NOMO-1 treated with dmso at 0.1 percent for 144 hours (cell line): ENCODE data around the gene OR51A7.
"Not testable (repeated sequence)": the region's sequence is repeated elsewhere in the genome, so short reads cannot be mapped to it uniquely, and the experiment has no call there.

Experiments used
- DNase-seq: peaks from one replicate; lab custom pipeline; 2025; ENCODE audit not compliant: unreplicated experiment; lab: John Stamatoyannopoulos, UW

The OR51A7 gene

GRCh38 chr11:4903484-4903883, at the start of gene OR51A7:
Gene OR51A7, plus strand, starts transcription at chr11:4903783. Its CDS starts 3,587 bp downstream, at chr11:4907370.
- no peak for DNase-seq

DNA sequence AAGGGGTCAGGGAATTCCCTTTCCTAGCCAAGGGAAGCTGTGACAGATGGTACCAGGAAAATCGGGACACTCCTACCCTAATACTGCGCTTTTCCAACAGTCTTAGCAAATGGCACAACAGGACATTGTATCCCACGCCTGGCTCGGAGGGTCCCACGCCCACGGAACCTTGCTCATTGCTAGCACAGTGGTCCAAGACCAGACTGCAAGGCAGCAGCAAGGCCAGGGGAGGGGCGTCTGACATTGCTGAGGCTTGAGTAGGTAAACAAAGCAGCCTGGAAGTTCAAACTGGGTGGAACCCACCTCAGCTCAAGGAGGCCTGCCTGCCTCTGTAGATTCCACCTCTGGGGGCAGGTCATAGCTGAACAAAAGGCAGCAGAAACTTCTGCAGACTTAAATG, 49.3 kb upstream of the OR51A7 start:
- DNase-seq, result not testable (repeated sequence)

GRCh38 chr11:4862447-4863236, 40.9 kb upstream of the OR51A7 start:
- no peak for DNase-seq

DNA sequence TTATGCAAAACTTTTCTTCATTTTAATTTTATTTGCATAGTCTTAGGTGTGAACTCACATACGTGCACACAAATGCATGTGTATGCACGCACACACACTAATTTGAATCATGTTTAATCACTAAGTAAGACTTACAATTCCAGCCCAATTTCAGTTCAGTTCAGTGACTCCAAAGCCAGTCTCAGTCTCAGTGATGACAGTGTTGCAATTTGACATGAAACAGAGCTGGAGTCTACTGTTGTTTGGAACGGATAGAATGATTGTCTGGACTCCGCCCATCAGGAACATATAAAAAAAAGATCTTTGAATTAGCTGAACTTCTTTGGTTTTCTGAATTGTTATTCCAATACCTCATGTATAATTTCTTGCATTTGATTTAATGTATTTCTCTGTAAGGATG, 39.7 kb upstream of the OR51A7 start:
- DNase-seq, result no peak

GRCh38 chr11:4865855-4866254, 37.7 kb upstream of the OR51A7 start:
- DNase-seq, result no peak

DNA sequence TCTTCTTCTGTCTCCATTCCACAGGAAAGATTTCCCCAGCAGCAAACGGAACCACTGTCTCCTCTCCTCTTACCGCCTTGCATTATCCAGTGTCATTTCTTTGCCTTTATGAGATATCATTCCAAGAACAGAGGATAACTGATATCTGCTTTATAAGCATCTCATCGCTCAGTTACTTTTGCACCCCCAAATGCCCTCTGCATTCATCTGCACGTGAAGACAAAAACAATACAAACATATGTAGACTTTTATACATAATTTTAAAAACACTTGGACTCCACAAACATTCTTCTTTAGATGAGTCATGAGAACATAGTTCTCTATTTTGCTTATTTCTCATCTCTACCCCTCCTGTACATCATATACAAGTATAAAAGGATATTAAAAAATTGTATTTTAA, 22.4 kb upstream of the OR51A7 start:
- DNase-seq, result no peak

DNA sequence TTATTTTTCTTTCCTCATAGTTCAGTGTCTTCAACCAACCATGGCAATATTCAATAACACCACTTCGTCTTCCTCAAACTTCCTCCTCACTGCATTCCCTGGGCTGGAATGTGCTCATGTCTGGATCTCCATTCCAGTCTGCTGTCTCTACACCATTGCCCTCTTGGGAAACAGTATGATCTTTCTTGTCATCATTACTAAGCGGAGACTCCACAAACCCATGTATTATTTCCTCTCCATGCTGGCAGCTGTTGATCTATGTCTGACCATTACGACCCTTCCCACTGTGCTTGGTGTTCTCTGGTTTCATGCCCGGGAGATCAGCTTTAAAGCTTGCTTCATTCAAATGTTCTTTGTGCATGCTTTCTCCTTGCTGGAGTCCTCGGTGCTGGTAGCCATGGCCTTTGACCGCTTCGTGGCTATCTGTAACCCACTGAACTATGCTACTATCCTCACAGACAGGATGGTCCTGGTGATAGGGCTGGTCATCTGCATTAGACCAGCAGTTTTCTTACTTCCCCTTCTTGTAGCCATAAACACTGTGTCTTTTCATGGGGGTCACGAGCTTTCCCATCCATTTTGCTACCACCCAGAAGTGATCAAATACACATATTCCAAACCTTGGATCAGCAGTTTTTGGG, 21.6 kb upstream of the OR51A7 start, which contains the start of gene OR51T1:
Gene OR51T1 (plus strand): TSS at position 41 of the 641 bp plus-strand sequence. CDS start 0 bp downstream, at position 41.
- DNase-seq, result no peak

GRCh38 chr11:4882543-4882942, 21.0 kb upstream of the OR51A7 start:
- DNase-seq, result no peak

- DNase-seq, result no peak
These were observed 19.2 kb upstream of the OR51A7 start for GRCh38 chr11:4884361-4884760.

DNA sequence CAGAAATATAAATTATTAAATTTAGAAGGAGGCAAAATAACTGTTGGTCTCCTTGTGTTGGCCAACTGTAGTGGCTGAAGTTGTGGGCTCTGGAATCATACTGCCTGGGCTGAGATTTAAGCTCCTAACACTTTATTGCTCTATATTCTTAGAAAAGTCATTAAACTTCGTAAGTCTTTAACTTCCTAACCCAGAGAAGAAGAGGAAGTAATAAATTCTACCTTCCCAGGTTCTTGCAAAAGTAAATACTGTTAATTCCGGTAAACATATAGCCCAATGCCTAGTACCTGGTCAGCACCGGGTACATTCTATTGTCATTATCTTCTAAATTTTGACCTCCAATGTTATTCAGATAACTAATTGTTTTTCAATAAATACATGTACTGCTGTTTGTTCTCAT, 17.4 kb upstream of the OR51A7 start:
- no peak for DNase-seq

DNA sequence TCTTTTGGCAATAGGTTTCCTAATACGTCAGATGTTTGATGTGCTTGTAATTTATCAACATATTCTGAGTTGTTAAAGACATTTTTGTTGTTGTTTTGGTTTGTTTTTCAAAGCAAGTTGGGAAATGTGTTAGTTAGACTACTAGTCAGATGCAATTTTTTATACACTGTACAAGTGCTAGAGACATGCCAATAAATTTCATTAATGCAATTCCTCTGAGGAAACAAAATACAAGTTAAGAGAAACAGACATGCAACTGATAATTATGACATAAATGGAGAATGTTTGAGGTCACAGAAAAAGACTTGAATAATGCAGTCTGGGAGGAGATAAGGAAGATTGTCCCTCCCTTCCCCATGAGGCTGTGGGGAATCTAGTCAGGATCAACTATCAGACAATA, 16.0 kb upstream of the OR51A7 start:
- DNase-seq, result no peak

DNA sequence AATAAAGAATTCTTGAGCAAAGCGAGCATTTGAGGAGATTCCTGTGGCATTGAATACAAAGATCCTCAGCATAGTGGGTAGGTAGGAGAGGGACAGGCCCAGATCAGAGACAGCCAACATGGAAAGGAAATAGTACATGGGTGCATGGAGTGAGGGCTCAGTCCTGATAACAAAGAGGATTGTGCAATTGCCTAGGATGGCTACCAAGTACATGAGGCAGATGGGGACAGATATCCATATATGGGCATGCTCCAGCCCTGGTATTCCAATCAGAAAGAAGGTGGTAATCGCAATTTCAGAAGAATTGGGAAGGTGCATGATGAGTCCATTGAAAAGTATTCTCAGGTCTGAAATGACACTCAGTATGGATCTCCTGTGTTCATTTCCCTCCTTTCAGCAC, 13.3 kb upstream of the OR51A7 start:
- no peak for DNase-seq

GRCh38 chr11:4891996-4892640, 11.5 kb upstream of the OR51A7 start:
- no peak for DNase-seq

DNA sequence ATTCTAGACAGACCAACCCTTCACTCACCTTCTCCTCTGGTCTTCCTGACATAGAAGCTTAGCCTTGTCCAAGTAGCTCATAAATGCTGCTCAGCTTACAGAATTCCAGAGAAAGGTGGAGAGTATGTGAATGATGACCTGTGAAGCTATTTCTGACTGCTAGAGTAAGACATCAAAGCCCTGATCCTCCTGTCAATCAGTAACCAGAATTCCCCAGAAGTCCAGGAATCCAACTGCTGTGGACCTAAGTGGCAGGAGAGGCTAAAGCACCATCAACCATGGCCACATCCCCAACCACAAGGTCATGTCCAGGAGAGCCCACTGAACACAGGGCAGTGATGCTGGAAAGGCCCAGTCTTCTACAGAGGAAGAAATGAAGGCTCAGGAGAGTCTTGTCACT, 13.0 kb downstream of the OR51A7 start:
- no peak for DNase-seq

DNA sequence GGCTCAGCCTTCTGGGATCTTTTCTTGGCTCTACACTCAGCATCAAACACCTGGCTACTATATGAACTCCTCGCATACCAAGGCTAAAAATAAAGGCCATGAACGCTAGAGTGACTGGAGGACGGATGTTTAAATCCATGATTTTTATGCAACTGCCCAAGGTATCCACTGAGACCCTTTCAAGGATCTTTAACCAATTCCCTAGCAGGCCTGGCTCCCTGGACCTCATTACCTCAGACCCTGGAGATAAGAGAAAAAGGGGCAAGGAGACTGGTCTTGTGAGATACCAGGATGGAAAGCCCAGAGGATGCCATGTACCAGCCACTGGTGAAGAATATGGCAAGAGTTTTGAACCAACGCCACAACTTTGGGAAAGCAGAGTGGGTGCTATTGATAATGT, 15.7 kb downstream of the OR51A7 start, which contains the start of gene OR51G2:
Gene OR51G2 (minus strand): TSS at position 101 of the 400 bp plus-strand sequence. CDS start 3,687 bp downstream, outside the sequence.
- no peak for DNase-seq

GRCh38 chr11:4921796-4922195, 18.2 kb downstream of the OR51A7 start:
- no peak for DNase-seq

- DNase-seq, result no peak
These were observed 18.7 kb downstream of the OR51A7 start for GRCh38 chr11:4922304-4922703.

- no peak for DNase-seq
These were observed 20.7 kb downstream of the OR51A7 start, which contains the start of gene OR51G1 for GRCh38 chr11:4924239-4924638. Gene OR51G1, minus strand, starts transcription at chr11:4924339. Its CDS starts 0 bp downstream, at chr11:4924339.

DNA sequence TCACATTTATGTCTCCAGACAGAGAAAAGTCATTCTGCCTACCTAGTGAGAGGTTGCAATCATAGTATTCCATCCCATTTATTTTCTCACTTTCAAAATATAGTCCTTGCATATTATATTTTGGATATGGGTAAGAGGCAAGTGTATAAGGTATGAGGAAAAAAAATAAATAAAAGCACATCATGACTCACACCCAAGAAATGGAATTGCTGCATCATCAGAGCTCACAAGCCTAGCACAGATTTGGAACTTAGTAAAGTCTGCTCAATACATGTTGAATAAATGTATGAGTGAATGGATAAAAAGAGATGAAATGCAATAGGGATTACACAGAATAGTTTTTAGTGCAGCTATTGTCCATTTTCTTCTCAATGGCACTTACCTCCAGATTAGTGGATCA, 23.0 kb downstream of the OR51A7 start:
- no peak for DNase-seq

- DNase-seq, result no peak
These were observed 29.2 kb downstream of the OR51A7 start for GRCh38 chr11:4932751-4933150.

GRCh38 chr11:4936745-4937144, 33.2 kb downstream of the OR51A7 start:
- no peak for DNase-seq

DNA sequence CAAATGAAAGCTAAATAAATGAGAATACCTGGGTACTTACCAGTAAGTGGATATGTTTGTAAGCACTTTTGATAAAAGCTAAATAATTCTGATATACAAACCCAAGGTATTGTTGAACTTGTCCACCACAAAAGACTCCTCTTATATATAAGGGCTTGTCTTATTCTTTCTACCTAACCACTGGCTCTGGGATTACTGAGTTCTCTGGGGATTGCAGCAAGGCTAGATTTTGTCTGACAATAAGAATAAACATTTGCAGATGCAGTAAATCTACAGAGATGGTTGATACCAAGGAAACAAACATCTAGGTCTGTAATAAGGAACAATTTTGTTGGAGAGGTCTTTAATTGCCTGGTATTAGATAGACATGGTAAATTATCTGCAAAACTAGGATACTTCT, 43.9 kb downstream of the OR51A7 start, which contains the start of gene OR51A4:
Gene OR51A4 (minus strand): TSS at position 101 of the 400 bp plus-strand sequence. CDS start 505 bp downstream, outside the sequence.
- DNase-seq, result no peak
